Central memory CD4-positive, alpha-beta T cell (primary cell): ENCODE measurements around the gene RHBDF1.
"Not testable (repeated sequence)": the region's sequence is repeated elsewhere in the genome, so short reads cannot be mapped to it uniquely, and the experiment has no call there.

Source experiments
- DNase-seq: peaks from one replicate; pipeline ENCODE4 v3.0.0; 2022

The RHBDF1 gene

DNA sequence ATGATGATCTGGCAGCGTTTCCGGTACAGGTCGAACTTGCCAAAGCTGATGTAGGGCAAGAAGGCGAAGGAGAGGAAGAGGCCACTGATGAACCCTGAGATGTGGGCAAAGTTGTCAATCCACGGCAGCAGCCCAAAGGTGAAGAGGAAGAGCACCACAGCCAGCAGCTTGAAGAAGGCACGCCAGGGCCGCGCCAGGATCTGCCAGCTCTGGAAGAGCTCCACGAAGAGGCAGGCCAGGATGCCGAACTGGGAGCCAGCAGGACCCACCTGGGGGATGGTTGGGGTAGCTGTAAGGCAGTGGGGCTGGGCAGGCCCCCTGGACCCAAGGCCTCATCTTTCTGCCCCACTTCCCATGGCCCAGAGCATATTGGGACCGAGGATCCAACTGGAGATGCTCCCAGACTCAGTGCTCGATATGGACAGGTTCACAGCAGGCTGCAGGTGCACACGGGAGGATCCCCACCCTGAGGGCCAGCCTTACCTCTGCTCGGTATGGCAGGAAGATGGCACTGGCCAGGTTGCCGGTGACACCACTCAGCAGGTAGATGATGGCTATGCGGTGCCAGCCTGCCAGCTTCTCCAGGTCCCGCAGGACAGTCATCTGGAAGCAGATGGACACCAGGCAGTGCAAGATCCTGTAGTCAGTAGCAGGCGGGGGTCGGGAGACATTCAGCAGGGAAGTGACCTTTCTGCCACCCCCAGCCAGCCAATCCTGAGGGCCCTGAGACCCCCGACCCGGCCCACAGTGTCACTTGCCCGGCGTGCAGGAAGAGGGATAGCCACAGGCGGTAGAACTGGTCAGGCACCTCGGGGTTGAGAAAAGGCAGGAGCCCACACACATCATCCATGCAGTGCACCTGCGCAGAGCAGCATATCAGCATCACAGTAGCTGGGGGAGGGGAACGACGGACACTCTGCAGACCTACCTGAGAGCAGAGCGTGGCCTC lies 13.7 kb downstream of the RHBDF1 start:
- DNase-seq: no peak

DNA sequence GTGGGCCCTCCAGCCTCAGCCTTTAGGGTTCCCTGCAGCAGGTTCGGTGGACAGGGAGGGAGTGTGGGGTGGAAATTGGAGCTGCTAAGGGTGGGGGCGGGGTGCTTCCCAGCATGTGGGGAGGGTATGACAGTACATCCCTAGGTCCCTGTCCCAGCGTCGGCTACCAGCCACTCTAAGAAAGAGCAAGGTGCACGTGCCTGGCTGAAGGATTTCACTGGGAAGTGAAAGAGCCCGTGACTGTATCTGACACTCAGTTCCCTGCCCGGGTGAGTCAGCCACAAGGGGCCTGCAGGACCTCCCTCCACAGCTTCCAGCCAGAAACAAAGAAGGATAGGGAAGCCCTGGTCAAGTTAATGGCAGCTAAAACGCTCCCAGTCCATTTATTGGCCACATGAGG lies 14.7 kb downstream of the RHBDF1 start:
- DNase-seq: no peak

DNA sequence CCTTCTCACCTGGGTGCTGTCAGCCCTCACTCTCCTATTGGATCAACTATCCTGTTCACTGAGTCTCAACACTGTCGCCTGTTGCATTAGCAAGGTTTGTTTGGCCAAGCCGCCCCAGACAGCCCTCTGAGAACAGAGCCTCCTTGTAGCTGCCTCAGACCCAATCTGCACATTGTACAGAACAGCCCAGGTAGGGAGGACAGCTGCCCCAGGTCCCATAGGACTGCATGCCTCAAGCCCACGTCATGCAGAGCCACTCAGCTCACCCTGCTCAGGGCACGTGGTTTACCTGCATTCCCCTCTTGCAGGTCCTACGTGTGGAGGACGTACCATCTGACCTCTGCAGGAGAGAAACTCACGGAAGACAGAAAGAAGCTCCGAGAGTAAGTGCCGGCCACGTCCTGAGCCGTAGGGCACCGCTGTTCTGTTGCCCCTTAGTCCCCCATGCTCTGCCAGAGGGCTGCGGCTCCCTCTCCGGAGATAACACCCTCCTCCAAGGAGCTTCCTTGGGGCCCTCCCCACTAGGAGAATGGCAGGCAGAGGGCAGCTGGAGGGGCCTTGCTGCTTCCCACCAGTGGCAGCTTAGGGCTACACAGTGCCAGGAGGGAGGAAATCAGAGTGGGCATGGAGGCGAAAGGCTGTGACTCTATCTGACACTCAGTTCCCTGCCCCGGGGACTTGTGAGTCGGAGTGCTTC lies 16.1 kb downstream of the RHBDF1 start:
- DNase-seq: no peak

DNA sequence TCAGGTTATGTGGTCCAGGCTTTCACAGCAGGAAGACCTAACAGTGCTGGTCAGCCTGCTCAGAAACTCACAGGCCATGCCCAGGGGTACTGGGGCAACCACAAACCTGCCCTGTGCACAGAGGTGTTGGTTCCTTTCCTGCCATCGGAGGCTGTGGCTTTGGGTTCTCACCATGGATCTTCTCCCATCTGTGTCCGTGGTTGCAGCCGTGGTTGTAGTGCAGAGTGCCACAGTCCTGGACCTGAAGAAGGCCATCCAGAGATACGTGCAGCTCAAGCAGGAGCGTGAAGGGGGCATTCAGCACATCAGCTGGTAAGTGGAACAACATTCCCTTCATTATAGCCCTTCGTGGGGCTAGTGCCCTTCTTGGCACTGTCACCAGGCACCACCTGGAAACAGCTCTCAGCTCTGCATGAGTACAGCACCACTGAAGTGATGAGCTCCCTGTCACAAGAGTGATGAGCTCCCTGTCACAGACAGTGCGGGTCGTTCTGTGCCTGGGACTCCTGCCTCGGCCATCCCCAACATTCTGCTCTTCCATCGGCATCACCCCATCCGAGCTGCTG lies 16.8 kb downstream of the RHBDF1 start:
- DNase-seq: no peak

DNA sequence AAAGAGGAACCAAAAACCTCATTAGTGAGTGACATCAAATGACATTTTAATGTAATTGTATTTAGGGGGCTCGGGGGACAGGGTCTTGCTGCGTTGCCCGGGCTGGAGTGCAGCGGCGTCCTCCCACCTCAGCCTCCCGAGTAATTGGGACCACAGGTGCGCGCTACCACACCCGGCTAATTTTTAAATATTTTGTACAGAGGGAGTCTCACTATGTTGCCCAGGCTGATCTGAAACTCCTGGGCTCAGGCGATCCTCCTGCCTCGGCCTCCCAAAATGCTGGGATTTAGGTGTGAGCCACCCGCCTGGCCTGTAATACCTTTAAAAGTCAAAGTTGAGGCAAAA lies 18.2 kb downstream of the RHBDF1 start:
- no peak for DNase-seq

DNA sequence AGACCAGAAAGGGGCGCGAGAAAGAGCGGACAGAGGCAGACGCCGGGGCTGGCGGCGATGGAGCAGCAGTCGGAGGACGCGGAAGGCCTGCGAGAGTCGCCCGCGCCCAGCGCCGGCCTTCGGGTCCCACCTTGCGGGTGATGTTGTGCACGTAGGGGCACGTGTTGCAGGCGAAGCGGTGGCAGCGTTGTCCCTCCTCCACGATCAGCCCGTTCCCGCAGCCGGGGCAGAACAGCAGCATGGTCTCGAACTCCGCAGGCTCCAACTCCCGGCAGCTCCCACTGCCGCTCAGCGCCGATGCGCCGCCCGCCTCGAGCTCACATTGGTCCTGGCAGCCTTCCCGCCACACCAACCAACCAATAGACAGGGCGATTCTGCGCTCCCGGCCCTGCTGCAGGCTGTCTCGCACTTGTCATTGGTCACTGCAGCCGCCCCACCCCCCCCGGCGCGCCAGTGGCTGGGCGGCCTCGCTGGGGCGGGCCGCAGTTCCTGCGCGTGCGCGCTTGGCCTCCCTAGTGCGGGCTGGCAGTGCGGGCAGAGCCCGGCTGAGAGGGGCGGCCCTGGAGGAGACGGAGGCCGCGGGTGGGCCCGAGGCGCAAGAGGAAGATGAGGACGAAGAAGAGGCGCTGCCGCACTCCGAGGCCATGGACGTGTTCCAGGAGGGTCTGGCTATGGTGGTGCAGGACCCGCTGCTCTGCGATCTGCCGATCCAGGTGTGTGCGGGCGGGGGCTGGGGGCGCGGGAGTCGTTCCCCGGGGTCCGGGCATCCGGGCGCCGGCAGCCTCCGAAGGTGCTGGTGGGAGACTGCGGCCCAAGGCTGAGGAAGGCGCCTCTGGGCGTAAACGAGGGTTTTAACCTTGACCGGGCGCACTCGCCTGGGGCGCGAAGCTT lies 18.8 kb downstream of the RHBDF1 start, which contains the start of the genes POLR3K and SNRNP25:
TSS of gene POLR3K (minus strand) at position 263 of the 891 bp plus-strand sequence. CDS start at position 241, 22 bp downstream.
TSS of gene SNRNP25 (plus strand) at position 483 of the 891 bp plus-strand sequence. CDS start at position 672, 189 bp downstream.
- DNase-seq: peak; percentile 96

DNA sequence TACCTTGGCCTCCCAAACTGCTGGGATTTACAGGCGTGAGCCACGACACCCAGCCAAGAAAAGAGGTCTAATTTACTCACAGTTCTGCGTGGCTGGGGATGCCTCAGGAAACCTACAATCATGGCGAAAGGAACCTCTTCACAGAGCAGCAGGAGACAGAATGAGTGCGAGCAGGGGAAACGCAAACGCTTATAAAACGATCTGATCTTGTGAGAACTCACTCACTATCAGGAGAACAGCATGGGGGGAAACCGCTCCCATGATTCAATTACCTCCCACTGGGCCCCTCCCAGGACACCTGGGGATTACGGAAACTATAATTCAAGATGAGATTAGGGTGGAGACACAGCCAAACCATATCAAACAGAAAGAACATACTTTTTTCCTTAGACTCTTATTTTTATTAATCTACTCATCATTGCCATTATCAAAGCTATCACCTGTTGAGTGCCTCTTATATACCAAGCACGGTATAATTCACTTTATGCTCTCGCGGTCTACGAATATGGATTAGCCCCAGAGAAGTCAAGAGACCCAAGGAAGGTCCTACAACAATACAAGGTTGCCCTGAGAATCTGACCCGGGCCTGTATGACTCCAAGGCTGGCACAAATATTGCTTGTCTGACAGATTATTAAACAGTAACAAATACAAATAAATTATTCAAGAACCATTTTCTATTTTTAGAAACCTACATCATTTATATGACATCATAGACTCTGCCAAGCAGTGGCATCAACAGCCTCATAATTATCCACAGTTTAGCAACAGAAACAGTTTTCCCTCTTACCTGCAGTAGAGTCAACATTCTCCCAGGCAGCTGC lies 21.5 kb downstream of the RHBDF1 start:
- no peak for DNase-seq

DNA sequence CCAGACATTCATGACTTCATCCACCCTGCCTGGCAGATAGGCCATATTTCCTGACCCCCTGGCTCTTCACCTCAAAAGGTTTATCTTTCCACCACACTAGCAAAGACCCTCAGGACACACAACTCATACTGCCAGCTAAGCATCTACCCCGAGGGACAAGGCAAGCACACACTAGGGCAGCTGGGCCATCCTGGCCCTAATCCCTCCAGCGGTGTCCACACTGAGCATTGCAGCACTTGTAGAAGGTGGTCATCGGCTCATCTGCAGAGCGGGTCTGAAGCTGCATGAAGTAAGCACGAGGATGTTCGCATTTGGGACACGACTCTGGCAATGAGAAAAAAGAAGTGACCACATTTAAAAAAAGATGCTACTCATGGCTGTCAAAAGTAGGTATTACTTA lies 25.2 kb downstream of the RHBDF1 start:
- no peak for DNase-seq

DNA sequence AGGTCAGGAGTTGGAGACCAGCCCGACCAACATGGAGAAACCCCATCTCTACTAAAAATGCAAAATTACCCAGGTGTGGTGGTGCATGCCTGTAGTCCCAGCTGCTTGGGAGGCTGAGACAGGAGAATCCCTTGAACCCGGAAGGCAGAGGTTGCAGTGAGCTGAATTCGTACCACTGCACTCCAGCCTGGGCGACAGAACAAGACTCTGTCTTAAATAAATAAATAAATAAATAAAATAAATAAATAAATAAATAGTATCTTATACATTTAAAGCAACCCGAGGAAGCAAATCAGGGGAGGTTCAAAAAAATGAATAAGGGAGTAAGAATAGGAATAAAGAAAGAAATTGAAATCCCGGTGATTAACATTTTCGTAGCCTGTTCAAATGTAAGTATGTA lies 25.9 kb downstream of the RHBDF1 start:
- not testable (repeated sequence) for DNase-seq

DNA sequence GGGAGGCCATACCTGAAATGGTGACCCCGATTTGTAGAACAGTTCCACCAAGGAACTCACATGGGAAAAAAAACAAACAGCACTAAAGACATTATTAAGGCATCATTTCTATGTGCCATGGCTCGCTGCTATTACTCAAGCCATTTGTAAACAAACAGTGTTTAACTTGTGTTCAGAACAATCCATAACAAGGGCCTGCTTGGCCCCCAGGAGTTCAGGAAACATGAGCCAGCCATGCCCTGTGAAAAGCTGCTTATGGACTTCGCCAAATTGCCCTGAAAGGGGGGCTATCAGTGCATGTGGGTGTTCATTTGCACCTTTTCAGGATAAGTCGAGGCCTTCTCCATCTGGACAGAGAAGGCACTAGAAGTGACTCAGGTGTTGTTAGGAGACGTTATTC lies 27.0 kb downstream of the RHBDF1 start:
- DNase-seq: no peak

DNA sequence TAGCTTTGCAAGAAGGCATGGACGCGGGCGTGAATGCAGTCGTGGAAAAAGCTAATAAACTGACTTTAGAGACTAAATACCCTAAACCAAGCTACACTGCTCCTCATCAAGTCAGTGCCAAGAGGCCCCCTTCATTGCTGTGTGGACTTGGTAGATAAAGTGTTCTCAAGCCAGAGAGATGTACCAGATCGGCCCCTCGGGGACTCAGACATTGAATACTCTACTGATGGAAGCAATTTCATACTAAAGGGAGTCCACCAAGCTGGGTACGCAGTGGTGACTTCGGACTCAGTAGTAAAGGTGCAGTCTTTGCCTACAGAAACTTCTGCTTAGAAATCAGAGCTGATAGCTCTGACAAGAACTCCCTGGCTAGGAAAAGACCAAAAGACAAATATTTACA lies 27.8 kb downstream of the RHBDF1 start:
- no peak for DNase-seq

DNA sequence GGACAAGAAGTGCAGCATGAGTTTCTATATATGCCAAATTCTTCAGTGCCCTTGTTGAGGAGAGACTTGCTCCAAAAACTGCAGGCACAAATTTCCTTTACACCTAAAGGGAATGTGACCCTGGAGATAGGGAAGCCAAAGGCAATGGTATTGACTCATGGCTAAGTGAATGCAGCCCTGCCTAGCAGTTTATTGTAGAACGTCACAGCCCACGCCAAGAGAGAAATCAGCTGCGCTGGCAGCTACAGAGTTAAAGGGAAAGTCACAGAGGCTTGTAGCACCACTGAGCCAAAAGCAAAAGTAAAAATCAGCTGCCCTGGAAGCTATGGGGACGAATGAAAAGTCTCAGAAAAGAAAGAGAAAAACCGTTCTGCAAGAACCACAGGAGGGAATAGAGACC lies 29.1 kb downstream of the RHBDF1 start:
- no peak for DNase-seq

DNA sequence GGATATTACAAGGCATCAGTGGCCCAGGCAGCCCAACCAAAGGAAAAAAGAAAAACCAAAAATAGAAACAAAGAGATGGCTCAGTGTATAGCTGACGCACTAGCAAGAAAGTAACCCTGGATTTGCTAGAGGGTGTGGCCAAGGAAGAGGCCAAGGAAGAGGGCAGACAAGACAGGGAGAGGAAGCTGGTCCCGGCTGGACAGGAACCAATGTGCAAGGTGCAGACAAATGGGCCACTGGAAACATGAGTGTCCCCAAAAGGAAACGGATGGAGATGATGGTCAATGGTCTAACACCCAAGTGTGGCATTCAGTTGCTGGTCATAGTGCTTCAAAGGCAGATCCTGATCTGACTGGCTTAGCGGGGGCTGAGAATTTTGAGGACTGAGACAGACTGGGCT lies 29.7 kb downstream of the RHBDF1 start:
- no peak for DNase-seq

DNA sequence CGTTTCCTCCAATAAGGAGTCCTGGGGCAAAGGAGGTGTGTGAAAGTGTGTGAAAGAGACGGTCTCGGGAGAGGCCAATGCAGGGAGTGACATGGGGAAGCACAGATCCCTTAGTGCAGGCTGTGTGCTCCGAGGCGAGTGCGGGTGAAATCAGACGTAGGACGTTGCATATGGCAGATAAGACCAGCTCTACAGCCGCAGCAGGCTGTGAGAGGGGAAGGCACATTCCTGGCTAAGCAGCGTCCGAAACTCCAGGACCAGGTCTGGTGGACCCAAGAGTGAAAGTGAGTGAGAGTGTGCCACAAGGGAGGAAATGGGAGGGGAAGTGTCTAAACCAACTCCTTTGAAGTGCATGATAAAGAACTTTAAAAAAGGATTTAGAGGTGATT lies 30.4 kb downstream of the RHBDF1 start:
- no peak for DNase-seq

DNA sequence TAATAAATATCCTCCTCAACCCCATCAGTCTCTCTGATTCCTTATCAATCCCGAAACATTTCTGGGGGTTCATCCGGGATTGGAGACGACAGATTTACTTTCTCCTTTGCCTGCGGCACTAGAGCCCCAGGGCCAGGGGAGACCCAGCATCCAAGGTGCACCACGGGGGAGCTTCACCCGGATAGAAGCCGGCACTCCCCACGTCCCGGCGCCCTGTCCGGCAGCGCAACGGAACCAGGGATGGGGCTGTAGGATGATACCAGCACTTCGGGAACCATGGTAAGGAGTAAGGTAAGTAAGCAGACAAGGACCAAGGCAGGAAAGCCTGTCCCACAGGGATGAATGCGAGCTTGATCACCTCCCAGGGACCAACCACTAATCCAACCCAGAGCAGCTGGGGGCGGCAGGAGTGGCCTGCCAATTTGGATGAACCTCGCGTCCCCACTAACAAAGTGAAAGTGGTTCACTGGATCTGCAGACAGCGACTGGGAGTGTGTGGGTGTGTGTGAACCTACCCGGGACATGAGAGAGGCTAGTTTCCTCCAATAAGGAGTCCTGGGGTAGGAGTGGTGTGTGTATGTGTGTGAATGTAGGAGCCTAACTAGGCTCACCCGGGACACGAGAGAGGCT lies 30.9 kb downstream of the RHBDF1 start:
- no peak for DNase-seq

DNA sequence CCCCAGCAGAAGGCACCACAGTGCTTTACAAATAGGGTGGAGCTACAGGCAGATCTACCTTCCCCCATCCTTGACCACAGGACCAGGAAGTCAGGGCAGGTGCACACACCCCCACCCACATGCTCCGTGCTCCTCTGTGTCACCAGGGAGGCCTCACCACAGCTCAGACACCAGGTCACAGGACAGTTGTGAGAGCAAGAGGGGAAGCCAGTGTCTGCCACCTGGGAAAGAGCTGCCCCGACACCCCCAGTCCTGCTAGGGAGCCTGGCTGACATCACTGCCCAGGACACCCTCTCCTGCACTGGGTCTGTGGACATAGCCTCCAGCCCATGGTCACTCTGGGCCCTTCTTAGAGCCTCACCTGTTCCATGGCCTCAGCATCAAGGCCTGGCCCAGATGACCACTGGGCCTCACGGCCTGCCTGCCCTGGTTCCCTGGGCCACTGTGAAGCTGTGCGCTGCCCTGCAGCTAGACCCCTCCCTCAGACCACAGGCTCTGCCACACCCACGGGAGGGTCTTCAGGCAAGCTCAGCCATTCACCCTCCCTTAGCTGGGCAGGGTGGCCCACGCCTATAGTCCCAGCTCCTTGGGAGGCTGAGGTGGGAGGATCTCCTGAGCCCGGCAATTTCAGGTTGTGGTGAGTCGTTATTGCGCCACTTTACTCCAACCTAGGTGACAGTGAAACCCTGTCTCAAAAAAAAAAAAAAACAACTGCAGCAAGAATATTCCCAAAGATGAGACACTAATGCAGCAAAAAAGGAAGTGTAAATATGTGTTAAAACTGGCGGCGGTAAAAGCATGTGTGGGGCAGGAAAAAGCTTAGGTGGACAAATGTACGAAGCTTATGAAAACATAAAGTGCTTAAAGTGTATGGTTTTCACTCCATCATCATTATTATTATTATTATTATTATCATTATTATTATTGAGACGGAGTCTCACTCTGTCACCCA lies 33.2 kb downstream of the RHBDF1 start:
- peak; percentile 49 for DNase-seq

DNA sequence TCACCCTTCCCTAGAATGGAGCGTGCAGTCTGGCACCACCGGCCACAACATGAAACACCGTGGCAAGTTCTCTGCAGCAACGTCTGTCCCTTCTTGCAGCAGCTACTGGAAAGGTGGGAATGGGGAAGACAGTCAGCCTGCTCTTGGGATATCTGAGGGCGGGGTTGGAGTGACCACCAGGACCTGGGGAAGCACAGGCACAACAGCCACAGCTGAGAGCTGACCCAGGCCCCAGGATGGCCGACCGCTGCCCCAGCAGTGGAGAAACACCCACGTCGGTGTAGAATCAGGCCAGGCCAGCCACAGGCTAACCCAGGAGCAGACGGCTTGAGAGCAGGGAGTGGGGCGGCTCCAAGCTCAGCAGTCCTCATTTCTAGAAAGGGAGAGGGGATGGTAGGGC lies 34.2 kb downstream of the RHBDF1 start:
- not testable (repeated sequence) for DNase-seq

DNA sequence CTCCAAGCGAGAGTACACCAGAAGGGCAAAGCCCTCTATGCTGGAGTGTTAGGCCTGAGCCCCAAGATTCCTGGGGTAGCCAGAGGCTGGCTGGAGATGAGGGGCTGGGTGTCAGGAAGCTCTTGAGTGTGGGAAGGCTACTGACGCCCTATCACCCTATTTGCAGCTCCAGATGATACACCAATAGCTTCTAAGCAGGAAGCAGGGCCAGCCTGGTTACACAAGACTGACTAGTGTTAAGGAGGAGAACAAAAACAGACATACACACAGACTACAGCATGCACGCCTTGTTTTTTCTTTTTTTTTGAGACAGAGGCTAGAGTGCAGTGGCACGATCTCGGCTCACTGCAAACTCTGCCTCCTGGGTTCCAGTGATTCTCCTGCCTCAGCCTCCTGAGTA lies 34.9 kb downstream of the RHBDF1 start:
- DNase-seq: no peak

DNA sequence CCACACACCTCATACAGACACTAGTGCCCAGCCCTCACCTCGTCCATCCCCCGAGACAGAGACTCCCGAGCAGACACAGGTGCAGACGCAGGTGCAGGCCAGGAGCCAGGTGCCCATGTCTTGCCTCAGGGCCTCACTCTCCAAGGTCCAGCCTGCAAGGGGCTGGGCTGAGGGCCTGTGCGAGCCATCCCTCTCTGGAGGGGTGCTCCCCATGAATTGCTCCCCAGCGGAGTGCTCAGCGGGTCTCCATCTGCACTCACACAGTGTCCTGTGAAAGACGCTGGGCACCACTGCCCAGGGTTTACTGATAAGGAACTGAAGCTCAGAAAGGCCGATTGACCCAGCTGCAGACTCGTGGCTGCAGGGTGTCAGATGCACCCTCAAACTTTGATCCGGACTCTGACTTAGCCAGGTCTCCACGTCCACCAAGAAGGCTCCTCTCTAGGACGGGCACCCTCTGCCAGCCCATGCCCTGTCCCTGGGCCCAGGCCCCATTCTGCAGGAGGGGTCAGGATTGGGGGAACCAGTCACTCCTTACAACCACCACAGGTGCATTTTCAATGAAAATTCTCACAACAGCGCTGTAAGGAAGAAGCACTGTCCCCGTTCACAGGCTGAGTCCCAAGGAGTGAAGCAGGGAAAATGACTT lies 36.0 kb downstream of the RHBDF1 start:
- no peak for DNase-seq
